Astrocyte of the spinal cord (primary cell): ENCODE measurements around the gene MAP3K8.

Experiments used
- DNase-seq: peaks from one replicate; pipeline ENCODE4 v3.0.0; 2011; ENCODE audit warnings: low read depth, low spot score
- H3K4me3 ChIP-seq: 2 replicates; pipeline ENCODE4 v1.5.1; 2011; ENCODE audit warnings: low read depth, mild to moderate bottlenecking, low read length, moderate library complexity
- CTCF ChIP-seq: IDR thresholded peaks from 2 replicates; pipeline ENCODE4 v1.5.1; 2012; ENCODE audit warnings: low read depth, mild to moderate bottlenecking, low read length, inconsistent platforms
- in situ Hi-C: cut with HindIII; loops from 2 replicates; pipeline ENCODE4 v1.10.0; 2017; ENCODE audit warnings: low sequenced_read_pairs

Gene MAP3K8

GRCh38 chr10:30436191-30436611 is 2.2 kb downstream of the MAP3K8 start:
- DNase-seq: peak; percentile 65
- H3K4me3 ChIP-seq: no peak overlapping the region
- in situ Hi-C loops: no loop called here
- no peak for TF ChIP-seq CTCF

- H3K4me3 ChIP-seq: peak overlapping the region; percentile 10
- TF ChIP-seq CTCF: no peak
- in situ Hi-C loops: no loop called here
These were observed 2.7 kb downstream of the MAP3K8 start for GRCh38 chr10:30436671-30437030.

GRCh38 chr10:30437031-30437841 is 3.3 kb downstream of the MAP3K8 start:
- no peak for TF ChIP-seq CTCF
- peak overlapping the region; percentile 10 for H3K4me3 ChIP-seq
- peak; percentile 66 for DNase-seq
- in situ Hi-C loops: no loop called here

More at GRCh38 chr10:30436671-30437030, 2.7 kb downstream of the MAP3K8 start:
- peak; percentile 44 for DNase-seq

GRCh38 chr10:30438021-30438850 is 4.3 kb downstream of the MAP3K8 start:
- no peak for TF ChIP-seq CTCF
- H3K4me3 ChIP-seq: no peak overlapping the region
- in situ Hi-C loops: no loop called here
- no peak for DNase-seq

- DNase-seq: no peak
- in situ Hi-C loops: no loop called here
- H3K4me3 ChIP-seq: no peak overlapping the region
- TF ChIP-seq CTCF: no peak
These were observed 5.9 kb downstream of the MAP3K8 start for GRCh38 chr10:30439931-30440330.

GRCh38 chr10:30442019-30442606 is 8.1 kb downstream of the MAP3K8 start:
- in situ Hi-C loops: no loop called here
- no peak for TF ChIP-seq CTCF
- DNase-seq: no peak
- H3K4me3 ChIP-seq: no peak overlapping the region
